ENCODE data around the gene STIMATE.

Gene STIMATE

DNA sequence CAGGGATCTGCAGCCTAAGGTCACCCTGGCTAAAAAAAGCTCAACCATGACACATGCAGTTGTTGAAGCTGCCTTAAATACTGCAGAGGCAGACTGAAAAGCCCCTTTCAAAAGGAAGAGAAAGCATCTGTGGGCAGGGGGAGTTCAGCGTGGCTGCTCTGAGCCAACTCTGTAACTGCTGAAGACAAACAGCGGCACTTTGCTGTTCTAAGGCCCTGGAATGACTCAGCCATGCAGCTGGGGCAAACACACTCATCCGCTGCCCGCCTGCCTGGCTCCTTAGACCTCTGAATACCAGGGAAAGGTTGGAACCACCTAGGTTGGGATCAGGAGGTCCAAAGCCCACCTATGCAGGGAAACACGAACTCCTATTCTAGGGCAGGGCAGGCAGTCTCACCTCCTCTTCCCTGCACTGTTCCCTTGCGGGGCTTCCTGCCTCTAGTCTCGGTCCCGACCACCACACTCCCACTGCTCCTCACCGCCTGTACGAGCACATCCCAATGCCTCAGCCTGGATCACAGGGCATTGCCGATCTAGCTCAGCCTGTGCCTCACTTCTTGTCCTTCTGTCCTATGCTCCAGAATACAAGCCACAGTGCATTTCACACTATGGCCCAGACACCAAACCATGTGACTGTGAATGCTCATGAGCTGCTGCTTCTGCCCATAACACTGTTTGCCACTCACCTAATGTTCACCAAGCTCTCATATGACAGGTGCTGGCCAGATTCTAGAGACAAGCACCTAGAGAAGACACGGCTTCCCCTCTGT is 56.0 kb downstream of the STIMATE start:
- Histone ChIP-seq H3K9me3 (ENCODE audit: insufficient read depth, low read depth, low read length) (no peaks in the 10 kb centered on the region), H3K36me3 (ENCODE audit: insufficient read depth, low read length) (0 out of 2 replicates have a peak, but pooled peaks cover 9% of the 10 kb centered on the region), H3K4me3 (ENCODE audit: low read length) (no peak overlapping the region), H3K9ac (ENCODE audit: low read depth, low read length) (no peak overlapping the region), H3K4me1 (ENCODE audit: insufficient read depth, low read length) (no peaks in the 10 kb centered on the region; the same call in 1 of the 2 replicates), H3K27me3 (ENCODE audit: insufficient read depth, low read length) (no peaks in the 10 kb centered on the region), H3K27ac (ENCODE audit: low read depth, low read length) (no peak overlapping the region)
- 92% methylated on average over 12 of the region's 12 CpGs for WGBS

- Histone ChIP-seq H3K27ac (ENCODE audit: low read depth, low read length) (no peak overlapping the region), H3K36me3 (ENCODE audit: insufficient read depth, low read length) (0 out of 2 replicates have a peak, but pooled peaks cover 9% of the 10 kb centered on the region), H3K9me3 (ENCODE audit: insufficient read depth, low read depth, low read length) (no peaks in the 10 kb centered on the region), H3K4me1 (ENCODE audit: insufficient read depth, low read length) (peaks cover 5% of the 10 kb centered on the region; the same call in 1 of the 2 replicates), H3K4me3 (ENCODE audit: low read length) (no peak overlapping the region), H3K9ac (ENCODE audit: low read depth, low read length) (no peak overlapping the region), H3K27me3 (ENCODE audit: insufficient read depth, low read length) (no peaks in the 10 kb centered on the region)
- WGBS = 91% methylated on average over 23 of the region's 23 CpGs
Measured at GRCh38 chr3:52839892-52840545, 57.3 kb downstream of the STIMATE start.

DNA sequence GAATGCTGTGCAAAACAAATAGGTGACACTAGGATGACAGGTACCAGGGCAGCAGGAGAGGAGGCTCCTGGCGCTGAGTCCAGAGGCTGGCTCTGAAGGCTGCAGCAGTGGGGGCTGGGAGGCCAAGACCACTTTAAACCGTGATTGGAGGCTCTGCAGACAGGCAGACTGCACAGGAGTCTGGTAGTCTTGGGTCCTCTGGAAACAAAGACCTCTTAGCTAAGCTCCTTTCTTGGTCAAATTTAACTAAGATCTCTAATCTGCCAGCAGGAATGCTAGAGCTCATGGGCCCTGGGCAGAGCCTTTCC is 58.1 kb downstream of the STIMATE start:
- H3K36me3 ChIP-seq (ENCODE audit: insufficient read depth, low read length) = 0 out of 2 replicates have a peak, but pooled peaks cover 6% of the 10 kb centered on the region
- no peaks in the 10 kb centered on the region for H3K9me3 ChIP-seq (ENCODE audit: insufficient read depth, low read depth, low read length)
- no peaks in the 10 kb centered on the region for H3K27me3 ChIP-seq (ENCODE audit: insufficient read depth, low read length)
- no peak overlapping the region for H3K4me3 ChIP-seq (ENCODE audit: low read length)
- H3K4me1 ChIP-seq (ENCODE audit: insufficient read depth, low read length) = peaks cover 10% of the 10 kb centered on the region; the same call in 1 of the 2 replicates
- no peak overlapping the region for H3K9ac ChIP-seq (ENCODE audit: low read depth, low read length)
- WGBS = 87% methylated on average over 2 of the region's 2 CpGs
- H3K27ac ChIP-seq (ENCODE audit: low read depth, low read length) = no peak overlapping the region

- H3K4me1 ChIP-seq (ENCODE audit: insufficient read depth, low read length) = peaks cover 10% of the 10 kb centered on the region; the same call in 1 of the 2 replicates
- 90% methylated on average over 8 of the region's 8 CpGs for WGBS
- no peak overlapping the region for H3K9ac ChIP-seq (ENCODE audit: low read depth, low read length)
- H3K36me3 ChIP-seq (ENCODE audit: insufficient read depth, low read length) = 0 out of 2 replicates have a peak, but pooled peaks cover 6% of the 10 kb centered on the region
- no peak overlapping the region for H3K27ac ChIP-seq (ENCODE audit: low read depth, low read length)
- H3K4me3 ChIP-seq (ENCODE audit: low read length) = no peak overlapping the region
- H3K9me3 ChIP-seq (ENCODE audit: insufficient read depth, low read depth, low read length) = no peaks in the 10 kb centered on the region
- H3K27me3 ChIP-seq (ENCODE audit: insufficient read depth, low read length) = no peaks in the 10 kb centered on the region
Measured at GRCh38 chr3:52838561-52839267, 58.6 kb downstream of the STIMATE start.

DNA sequence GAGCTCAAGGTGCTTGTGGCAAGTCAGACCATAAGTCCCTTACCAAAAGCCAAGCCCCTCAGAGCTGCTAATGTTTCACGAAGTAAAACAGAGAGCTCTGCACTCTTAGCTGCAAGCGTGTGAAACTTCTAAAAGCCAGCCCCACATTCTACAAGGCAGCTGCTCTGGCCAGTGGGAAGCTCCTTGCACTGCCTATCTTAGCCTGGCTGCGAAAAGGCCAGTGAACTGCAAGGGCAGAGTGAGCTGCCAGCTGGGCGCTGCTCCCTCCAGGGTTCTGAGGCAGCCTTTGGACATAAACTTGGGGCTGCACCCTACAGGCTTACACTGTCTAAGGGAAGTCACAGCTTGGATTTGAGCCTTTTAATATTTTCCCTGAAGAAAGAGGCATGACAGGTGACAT is 60.4 kb downstream of the STIMATE start:
- Histone ChIP-seq H3K9me3 (ENCODE audit: insufficient read depth, low read depth, low read length) (no peaks in the 10 kb centered on the region), H3K9ac (ENCODE audit: low read depth, low read length) (no peak overlapping the region), H3K27ac (ENCODE audit: low read depth, low read length) (no peak overlapping the region), H3K36me3 (ENCODE audit: insufficient read depth, low read length) (0 out of 2 replicates have a peak, but pooled peaks cover under 1% of the 10 kb centered on the region), H3K4me1 (ENCODE audit: insufficient read depth, low read length) (peaks cover 17% of the 10 kb centered on the region; the same call in 1 of the 2 replicates), H3K4me3 (ENCODE audit: low read length) (no peak overlapping the region), H3K27me3 (ENCODE audit: insufficient read depth, low read length) (no peaks in the 10 kb centered on the region)
- WGBS = 87% methylated on average over 4 of the region's 4 CpGs

DNA sequence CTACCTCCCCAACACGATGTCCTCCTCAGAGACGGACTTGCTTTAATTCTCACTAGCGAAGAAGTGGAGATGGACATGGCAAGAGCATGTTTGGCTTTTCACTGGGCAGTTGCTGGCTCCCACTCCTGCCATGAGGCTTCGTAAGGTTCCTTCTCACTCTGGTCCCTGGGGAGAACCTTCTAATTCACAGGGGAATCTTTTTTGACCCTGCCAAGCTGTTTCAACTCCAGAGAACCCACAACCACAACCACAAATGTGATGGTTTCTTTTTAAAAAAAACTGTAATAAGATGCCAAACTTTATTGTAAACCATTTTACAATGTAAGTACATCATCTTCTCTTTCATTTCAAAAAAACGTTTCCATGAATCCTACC is 60.9 kb downstream of the STIMATE start:
- Histone ChIP-seq H3K4me1 (ENCODE audit: insufficient read depth, low read length) (peaks cover 17% of the 10 kb centered on the region; the same call in 1 of the 2 replicates), H3K9ac (ENCODE audit: low read depth, low read length) (no peak overlapping the region), H3K9me3 (ENCODE audit: insufficient read depth, low read depth, low read length) (no peaks in the 10 kb centered on the region), H3K27me3 (ENCODE audit: insufficient read depth, low read length) (no peaks in the 10 kb centered on the region), H3K36me3 (ENCODE audit: insufficient read depth, low read length) (no peaks in the 10 kb centered on the region), H3K4me3 (ENCODE audit: low read length) (no peak overlapping the region), H3K27ac (ENCODE audit: low read depth, low read length) (no peak overlapping the region)
- 95% methylated on average over 5 of the region's 5 CpGs for WGBS

DNA sequence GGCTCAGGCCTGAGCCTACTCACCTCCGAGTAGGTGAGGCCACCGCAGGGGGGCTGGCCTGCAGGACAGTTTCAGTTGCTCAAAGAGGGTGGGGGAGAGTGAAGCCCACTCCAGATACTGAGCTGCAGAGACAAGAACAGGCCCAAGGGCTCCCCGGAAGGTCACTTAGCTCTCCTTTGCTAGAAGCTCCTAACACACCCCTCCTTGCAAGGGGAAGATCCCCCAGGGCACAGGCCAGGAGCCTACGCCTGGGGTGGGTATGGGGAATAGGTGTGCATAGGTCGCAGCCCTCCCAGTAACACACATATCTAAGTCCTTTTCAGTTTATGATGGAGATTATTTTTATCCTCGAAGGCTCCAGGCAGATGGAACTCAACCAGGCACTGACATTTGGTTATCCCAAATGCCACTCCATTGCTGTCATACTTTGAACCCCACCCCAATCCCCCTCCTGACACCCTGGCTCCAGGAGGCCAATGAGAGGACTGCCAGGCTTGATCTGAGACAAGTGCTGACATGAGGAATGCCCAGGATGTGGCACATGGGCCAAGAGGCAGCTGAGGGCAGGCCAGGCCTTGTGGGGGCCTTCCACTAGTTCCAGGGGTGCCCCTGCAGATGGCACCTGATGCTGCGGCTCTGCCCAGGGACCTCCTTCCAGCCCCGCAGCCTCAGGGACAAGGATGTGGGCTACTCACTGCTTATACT is 61.4 kb downstream of the STIMATE start:
- Histone ChIP-seq H3K27ac (ENCODE audit: low read depth, low read length) (no peak overlapping the region), H3K36me3 (ENCODE audit: insufficient read depth, low read length) (no peaks in the 10 kb centered on the region), H3K4me3 (ENCODE audit: low read length) (no peak overlapping the region), H3K4me1 (ENCODE audit: insufficient read depth, low read length) (peaks cover 17% of the 10 kb centered on the region; the same call in 1 of the 2 replicates), H3K27me3 (ENCODE audit: insufficient read depth, low read length) (no peaks in the 10 kb centered on the region), H3K9me3 (ENCODE audit: insufficient read depth, low read depth, low read length) (no peaks in the 10 kb centered on the region), H3K9ac (ENCODE audit: low read depth, low read length) (no peak overlapping the region)
- 90% methylated on average over 5 of the region's 8 CpGs for WGBS

DNA sequence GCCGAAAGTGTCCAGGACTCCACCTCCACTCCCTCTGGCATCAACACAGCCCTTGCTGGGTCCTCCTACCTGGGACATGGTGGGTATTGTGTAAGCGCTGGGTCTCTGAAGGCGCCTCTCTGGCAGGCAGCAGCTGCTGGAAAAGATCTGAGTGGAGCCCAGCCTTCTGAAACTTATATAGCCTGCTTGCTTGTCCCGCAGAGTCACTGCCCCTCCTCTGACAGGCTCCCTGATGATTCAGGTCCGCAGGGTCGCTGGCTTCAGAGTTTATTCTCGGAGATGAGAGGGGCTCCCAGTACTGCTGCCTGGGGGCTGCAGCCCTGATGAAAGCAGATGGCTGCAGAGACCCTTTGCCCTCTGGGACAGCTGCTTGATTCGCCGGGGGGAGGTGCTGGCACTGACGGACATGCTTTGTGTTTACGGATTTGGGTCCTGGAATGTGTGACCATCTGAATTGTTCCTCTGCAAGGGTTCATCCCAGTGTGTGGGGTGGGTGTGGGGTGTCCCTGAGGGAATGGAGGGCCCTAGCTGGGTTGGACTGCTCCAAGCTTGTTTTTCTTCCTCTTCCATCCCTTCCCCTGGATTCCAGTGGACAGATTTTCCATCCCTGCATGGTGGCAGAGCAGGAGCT is 62.4 kb downstream of the STIMATE start, which contains the start of gene MUSTN1:
MUSTN1 (minus strand) TSS at position 149 of the 631 bp plus-strand sequence; CDS start at position 78, 71 bp downstream.
- Histone ChIP-seq H3K36me3 (ENCODE audit: insufficient read depth, low read length) (no peaks in the 10 kb centered on the region), H3K27ac (ENCODE audit: low read depth, low read length) (no peak within 1 kb of the TSS), H3K4me3 (ENCODE audit: low read length) (no peak within 1 kb of the TSS; the same call in 1 of the 2 replicates), H3K9me3 (ENCODE audit: insufficient read depth, low read depth, low read length) (no peaks in the 10 kb centered on the region), H3K9ac (ENCODE audit: low read depth, low read length) (no peak within 1 kb of the TSS), H3K27me3 (ENCODE audit: insufficient read depth, low read length) (no peaks in the 10 kb centered on the region), H3K4me1 (ENCODE audit: insufficient read depth, low read length) (peaks cover 17% of the 10 kb centered on the region; the same call in 1 of the 2 replicates)
- WGBS = 60% methylated on average over 11 of the region's 11 CpGs

DNA sequence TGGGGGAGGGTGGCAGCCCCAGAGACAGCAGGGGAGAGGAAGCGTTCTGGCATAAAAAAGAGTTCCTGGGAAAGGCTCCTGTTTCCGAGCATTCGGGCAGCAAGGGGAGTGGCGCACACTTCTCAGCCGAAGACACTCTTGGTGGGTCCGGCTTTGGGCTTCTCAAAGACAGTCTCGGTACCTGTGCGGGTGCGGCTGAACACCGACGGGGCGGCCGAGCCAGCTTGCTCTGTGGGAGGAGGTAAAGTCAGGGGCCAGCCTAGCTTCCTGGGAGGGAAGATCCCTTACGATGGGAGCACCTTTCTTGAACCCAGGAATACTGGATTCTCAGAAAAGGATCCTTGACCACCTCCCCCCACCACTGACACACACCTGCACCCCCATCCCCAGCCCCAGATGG is 64.1 kb downstream of the STIMATE start:
- Histone ChIP-seq H3K9ac (ENCODE audit: low read depth, low read length) (no peak overlapping the region), H3K27me3 (ENCODE audit: insufficient read depth, low read length) (no peaks in the 10 kb centered on the region), H3K36me3 (ENCODE audit: insufficient read depth, low read length) (no peaks in the 10 kb centered on the region), H3K4me1 (ENCODE audit: insufficient read depth, low read length) (peaks cover 17% of the 10 kb centered on the region; the same call in 1 of the 2 replicates), H3K4me3 (ENCODE audit: low read length) (no peak overlapping the region), H3K27ac (ENCODE audit: low read depth, low read length) (no peak overlapping the region), H3K9me3 (ENCODE audit: insufficient read depth, low read depth, low read length) (no peaks in the 10 kb centered on the region)
- 91% methylated on average over 14 of the region's 14 CpGs for WGBS

DNA sequence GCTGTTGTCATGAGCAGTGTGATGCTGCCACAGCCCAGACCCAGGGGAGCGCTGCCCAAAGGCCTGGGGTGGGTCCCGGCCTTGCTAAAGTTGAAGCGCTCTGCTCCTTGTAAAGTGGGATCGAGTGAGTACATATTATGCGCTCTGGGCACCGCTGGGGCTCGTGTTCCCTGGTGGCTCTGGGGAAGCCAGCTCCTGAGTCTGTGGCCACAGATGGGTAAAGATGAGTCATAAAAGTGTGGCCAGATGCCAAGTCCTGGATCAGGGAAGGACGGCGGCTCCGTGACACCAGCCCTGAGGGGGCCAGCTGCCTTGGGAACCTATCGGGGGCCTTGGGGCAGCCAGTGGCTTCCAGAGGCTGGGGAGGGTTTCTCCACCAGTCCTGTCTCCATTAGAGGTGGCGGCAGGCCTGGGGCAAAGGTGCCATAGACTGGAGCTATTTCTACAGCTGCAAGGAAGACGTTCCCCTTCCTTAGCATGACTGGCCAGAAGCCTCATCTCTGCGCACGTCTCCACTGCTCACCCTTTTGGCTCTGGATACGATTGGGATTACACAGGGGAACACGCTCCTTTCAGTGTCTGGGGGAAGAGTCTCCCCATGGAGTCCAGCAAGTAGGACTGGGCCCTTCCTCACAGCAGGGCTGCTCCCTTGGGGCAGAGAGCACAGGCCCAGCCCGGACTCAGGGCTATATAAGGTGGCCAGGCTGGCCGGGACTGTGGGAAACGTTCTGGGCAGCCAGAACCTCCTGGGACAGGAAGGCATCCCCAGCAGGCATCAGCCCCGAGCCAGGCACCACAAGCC is 65.6 kb downstream of the STIMATE start:
- WGBS = 88% methylated on average over 21 of the region's 21 CpGs
- H3K36me3 ChIP-seq (ENCODE audit: insufficient read depth, low read length) = no peaks in the 10 kb centered on the region
- H3K4me3 ChIP-seq (ENCODE audit: low read length) = no peak overlapping the region
- no peaks in the 10 kb centered on the region for H3K27me3 ChIP-seq (ENCODE audit: insufficient read depth, low read length)
- H3K27ac ChIP-seq (ENCODE audit: low read depth, low read length) = no peak overlapping the region
- peaks cover 23% of the 10 kb centered on the region; the same call in 1 of the 2 replicates for H3K4me1 ChIP-seq (ENCODE audit: insufficient read depth, low read length)
- no peaks in the 10 kb centered on the region for H3K9me3 ChIP-seq (ENCODE audit: insufficient read depth, low read depth, low read length)
- no peak overlapping the region for H3K9ac ChIP-seq (ENCODE audit: low read depth, low read length)
